Measurements from ENCODE around the gene ZNF587.
A peak's percentile ranks its signal among the peaks of the same experiment; 100 is the strongest.
"Not testable (repeated sequence)": the region's sequence is repeated elsewhere in the genome, so short reads cannot be mapped to it uniquely, and the experiment has no call there.

Gene ZNF587

GRCh38 chr19:57823155-57823554 is 26.5 kb upstream of the ZNF587 start:
- not testable (repeated sequence) for DNase-seq (ENCODE audit: low spot score)

- DNase-seq (ENCODE audit: low spot score) = not testable (repeated sequence)
Measured at GRCh38 chr19:57823608-57824007, 26.1 kb upstream of the ZNF587 start.

DNA sequence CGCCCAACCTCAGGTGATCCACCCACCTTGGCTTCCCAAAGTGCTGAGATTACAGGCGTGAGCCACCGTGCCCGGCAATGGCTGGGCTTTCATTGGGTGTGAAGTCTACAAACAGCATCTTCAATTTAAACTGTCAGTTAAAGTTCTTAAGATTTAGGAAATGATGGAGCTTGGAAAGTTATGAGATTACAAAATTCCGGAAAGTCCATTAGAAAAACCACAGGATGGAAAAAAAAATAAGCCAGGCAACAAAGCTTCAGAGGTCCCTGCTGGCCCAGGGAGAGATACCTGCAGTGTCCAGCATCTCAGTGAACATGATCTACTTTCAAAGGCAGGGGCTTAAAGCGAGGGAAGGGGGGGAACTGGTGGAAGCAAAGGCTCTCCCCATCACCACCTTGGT is 24.1 kb upstream of the ZNF587 start:
- no peak for DNase-seq (ENCODE audit: low spot score)

DNA sequence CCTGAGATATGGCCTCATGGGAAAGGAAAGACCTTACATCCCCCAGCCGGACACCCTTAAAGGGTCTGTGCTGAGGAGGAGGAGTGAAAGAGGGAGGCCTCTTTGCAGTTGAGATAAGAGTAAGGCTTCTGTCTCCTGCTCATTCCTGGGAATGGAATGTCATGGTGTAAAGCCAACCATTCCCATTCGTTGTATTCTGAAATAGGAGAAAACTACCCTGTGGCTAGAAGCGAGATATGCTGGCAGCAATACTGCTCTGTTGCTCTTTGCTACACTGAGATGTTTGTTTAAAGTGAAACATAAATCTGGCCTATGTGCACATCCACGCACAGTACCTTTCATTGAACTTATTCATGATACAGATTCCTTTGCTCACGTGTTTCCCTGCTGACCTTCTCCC is 20.3 kb upstream of the ZNF587 start:
- no peak for DNase-seq (ENCODE audit: low spot score)

GRCh38 chr19:57830071-57830602 is 19.5 kb upstream of the ZNF587 start, which contains the start of gene ZNF587B:
TSS of gene ZNF587B (plus strand) at chr19:57830299. CDS start at chr19:57830529, 230 bp downstream.
- peak; percentile 82 for DNase-seq (ENCODE audit: low spot score)

- not testable (repeated sequence) for DNase-seq (ENCODE audit: low spot score)
Measured at GRCh38 chr19:57836991-57837390, 12.7 kb upstream of the ZNF587 start.

DNA sequence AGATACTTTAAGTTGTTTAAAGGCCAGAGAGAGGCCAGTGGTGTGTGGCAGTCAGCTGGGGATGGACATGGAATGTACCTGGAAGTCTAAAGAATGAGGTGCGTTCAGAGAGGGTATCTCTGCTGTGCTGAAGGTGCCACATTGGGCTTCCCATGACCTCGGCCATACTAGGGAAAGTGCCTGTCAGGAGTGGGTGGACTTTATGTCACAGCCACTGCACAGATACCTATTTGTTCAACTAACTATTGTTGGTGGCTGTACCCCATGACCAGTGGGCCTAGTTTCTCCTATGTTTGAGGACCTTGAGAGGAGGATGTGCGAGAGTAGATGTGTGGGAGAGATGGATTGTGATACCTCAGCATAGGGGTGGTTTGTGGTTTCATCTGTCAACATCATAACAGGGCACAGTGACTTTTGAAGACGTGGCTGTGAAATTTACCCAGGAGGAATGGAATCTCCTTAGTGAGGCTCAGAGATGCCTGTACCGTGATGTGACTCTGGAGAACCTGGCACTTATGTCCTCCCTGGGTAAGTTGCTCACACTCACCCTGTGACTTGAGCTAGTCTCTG is 11.0 kb upstream of the ZNF587 start:
- not testable (repeated sequence) for DNase-seq (ENCODE audit: low spot score)

GRCh38 chr19:57841122-57841763 is 8.4 kb upstream of the ZNF587 start:
- no peak for DNase-seq (ENCODE audit: low spot score)

- not testable (repeated sequence) for DNase-seq (ENCODE audit: low spot score)
Measured at GRCh38 chr19:57847164-57847563, 2.5 kb upstream of the ZNF587 start.

DNA sequence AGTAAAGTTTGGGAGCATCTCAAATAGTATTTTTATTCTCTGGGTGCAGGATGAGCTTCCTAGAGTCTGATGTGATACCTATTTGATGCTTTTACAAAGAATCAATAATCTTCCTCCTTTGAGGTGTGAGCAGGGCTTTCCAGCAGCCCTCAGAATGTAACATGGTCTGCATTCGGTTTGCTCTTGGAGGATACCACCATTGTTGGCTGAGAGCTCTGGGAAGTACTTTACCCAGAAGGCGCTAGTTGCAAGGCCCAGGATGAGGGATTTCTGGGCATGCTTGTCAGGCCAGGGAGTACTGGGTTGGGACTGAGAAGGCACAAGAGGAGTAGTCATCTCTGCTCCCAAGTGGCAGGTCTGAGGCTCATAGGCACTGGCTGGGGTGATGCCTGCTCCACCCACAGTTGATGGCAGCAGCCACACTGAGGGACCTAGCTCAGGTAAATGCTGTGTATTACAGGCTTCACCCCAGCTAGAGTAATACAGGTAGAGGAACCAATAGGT is 445 bp upstream of the ZNF587 start:
- not testable (repeated sequence) for DNase-seq (ENCODE audit: low spot score)

- no peak for DNase-seq (ENCODE audit: low spot score)
Measured at GRCh38 chr19:57850553-57851017, 926 bp downstream of the ZNF587 start.

DNA sequence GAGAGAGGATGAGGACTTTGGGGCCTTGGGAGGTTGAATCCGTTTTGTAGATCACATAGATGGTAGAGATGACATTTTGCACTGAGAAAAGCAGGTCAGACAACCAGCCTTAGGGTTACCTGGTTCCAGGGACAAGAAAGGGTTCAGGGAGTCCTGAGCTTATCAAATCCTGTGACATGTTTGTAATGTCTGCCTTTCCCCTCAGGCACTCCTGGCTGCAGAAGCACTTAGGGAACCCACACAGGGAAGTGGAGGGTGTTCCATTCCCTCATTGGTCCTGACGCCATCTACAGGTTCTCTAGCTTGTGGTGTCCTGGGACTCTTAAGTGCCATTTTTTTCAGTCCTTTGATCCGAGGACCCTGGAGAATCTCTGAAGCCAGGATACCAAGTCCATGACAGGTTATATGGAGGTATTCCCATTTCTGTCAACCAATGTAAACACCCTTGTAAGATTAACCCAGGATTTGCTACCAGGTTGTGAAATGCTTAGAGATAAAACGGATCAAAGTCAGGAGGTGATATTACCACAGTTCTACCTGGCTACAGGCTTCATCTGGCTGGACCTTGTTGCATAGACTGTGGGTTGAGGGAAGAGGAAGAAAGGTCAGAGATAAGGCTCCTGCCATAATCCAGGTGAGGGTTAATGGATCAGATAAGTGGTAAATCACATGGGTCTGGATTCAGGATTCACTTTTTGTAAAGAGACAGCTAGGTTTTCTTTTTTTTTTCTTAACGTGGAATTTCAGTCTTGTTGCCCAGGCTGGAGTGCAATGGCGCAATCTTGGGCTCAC is 2.3 kb downstream of the ZNF587 start:
- not testable (repeated sequence) for DNase-seq (ENCODE audit: low spot score)

GRCh38 chr19:57854117-57854516 is 4.5 kb downstream of the ZNF587 start:
- DNase-seq (ENCODE audit: low spot score) = not testable (repeated sequence)

DNA sequence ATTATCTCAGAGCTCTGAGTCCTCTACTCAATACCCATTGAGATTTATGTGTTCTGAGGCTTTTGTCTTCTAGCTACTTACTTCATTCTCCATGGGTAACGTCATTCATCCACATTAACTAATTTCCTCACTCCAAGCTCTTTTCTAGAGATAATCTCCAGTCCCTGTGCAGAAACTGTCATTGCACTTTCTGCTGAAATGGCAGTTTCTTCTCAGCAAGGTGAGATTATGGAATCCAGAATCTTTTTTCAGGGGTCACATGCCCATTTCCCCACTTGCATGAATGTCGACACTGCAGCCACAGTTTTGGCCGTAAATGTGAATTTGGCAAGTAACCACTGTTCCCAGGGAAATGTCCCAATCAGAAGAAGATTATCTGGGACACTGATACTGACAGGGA is 12.7 kb downstream of the ZNF587 start:
- DNase-seq (ENCODE audit: low spot score) = not testable (repeated sequence)

DNA sequence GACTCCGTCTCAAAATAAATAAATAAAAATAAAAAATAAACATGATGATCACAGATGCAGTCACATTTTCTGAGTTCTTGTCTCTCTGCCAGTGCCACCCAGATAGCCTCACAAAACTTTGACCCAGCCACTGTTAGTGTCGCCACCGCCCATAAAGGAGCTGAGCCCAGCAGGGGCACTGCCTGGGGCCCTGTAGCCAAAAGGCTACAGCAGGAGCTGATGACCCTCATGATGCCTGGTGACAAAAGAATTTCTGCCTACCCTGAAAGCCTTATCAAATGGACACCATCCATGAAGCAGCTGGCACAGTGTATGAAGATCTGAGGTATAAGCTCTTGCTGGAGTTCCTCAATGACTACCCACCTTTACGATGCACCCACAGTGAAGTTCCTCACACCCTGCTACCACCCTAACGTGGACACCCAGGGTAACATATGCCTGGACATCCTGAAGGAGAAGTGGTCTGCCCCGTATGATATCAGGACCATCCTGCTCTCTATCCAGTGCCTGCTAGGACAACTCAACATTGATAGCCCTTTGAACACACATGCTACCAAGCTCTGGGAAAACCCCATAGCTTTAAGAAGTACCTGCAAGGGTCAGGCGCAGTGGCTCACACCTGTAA is 18.3 kb downstream of the ZNF587 start:
- no peak for DNase-seq (ENCODE audit: low spot score)

- DNase-seq (ENCODE audit: low spot score) = not testable (repeated sequence)
Measured at GRCh38 chr19:57869655-57870054, 20.0 kb downstream of the ZNF587 start.

DNA sequence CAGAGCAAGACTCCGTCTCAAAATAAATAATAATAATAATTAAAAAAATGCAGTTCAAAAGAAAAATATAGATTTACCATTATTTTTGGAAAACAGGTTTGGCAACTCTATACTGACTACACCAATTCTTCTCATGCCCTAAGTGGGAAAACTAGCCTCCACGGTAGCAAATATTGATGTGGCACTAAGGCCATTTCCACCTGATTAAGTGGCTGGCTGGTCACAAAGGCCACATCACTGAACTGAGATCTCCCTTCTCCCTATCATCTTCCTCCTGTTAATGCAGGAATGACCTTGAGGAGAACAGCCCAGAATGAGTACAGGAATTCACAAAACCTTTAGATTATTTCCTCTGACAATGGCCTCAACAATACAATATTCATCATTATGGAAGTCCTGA is 20.6 kb downstream of the ZNF587 start:
- DNase-seq (ENCODE audit: low spot score) = no peak

DNA sequence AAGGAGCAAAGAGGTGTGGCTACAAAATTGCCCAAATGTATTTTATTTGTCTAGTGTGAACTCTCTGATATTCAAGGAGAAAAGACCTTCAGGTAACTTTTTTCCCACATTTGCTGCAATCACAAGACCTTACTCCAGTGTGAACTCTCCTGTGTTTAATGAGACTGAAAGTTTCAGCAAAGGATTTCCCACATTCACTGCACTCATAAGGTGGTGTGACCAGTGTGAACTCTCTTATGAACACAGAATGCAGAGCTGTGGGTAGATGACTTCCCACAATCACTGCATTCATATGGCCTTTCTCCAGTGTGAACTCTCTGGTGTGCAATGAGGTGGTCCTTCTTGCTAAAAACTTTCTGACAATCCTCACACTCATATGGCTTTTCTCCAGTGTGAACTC is 22.8 kb downstream of the ZNF587 start:
- DNase-seq (ENCODE audit: low spot score) = no peak

- DNase-seq (ENCODE audit: low spot score) = not testable (repeated sequence)
Measured at GRCh38 chr19:57873883-57874799, 24.5 kb downstream of the ZNF587 start.

GRCh38 chr19:57886046-57886445 is 36.4 kb downstream of the ZNF587 start:
- DNase-seq (ENCODE audit: low spot score) = no peak
